Endodermal cell (in vitro differentiated cells): Measurements from ENCODE around the gene RGS6. TPM values are rescaled to one million over a fixed set of nuclear protein-coding genes. Genes with fewer than 3 reads are reported as not detected.

Experiments
- DNase-seq: peaks from one replicate; pipeline ENCODE4 v3.0.0-alpha.2; 2017
- H3K27ac ChIP-seq: 2 replicates; pipeline ENCODE4 v1.5.1; 2013; ENCODE audit warnings: mild to moderate bottlenecking, low read depth, low read length, moderate library complexity
- H3K27me3 ChIP-seq: 2 replicates; pipeline ENCODE4 v1.6.1; 2013; ENCODE audit warnings: mild to moderate bottlenecking, low read length, moderate library complexity; ENCODE audit not compliant: insufficient read depth, control insufficient read depth, poor library complexity, severe bottlenecking
- H3K36me3 ChIP-seq: 2 replicates; pipeline ENCODE4 v1.7.0; 2013; ENCODE audit warnings: mild to moderate bottlenecking, low read length, moderate library complexity; ENCODE audit not compliant: control insufficient read depth, insufficient read depth
- H3K4me1 ChIP-seq: one replicate; pipeline ENCODE4 v1.7.0; 2013; ENCODE audit warnings: low read length; ENCODE audit not compliant: control insufficient read depth, insufficient read depth
- H3K4me3 ChIP-seq: 2 replicates; pipeline ENCODE4 v1.5.1; 2013; ENCODE audit warnings: mild to moderate bottlenecking, low read length, moderate library complexity
- H3K9ac ChIP-seq: 2 replicates; pipeline ENCODE4 v1.6.1; 2013; ENCODE audit warnings: mild to moderate bottlenecking, low read length, moderate library complexity; ENCODE audit not compliant: poor library complexity, severe bottlenecking; ENCODE audit errors: extremely low read depth
- H3K9me3 ChIP-seq: 2 replicates; pipeline ENCODE4 v1.6.1; 2013; ENCODE audit warnings: mild to moderate bottlenecking, low read length, moderate library complexity; ENCODE audit not compliant: control insufficient read depth
- H3K27ac Mint-ChIP-seq: 2 replicates; pipeline ENCODE4 v1.8.0; 2020; ENCODE audit warnings: mixed read lengths
- H3K27me3 Mint-ChIP-seq: 2 replicates; pipeline ENCODE4 v1.8.0; 2021; ENCODE audit warnings: mild to moderate bottlenecking, mixed read lengths; ENCODE audit not compliant: insufficient read depth
- H3K36me3 Mint-ChIP-seq: 2 replicates; pipeline ENCODE4 v1.8.0; 2020; ENCODE audit warnings: low read depth, mixed read lengths
- H3K4me1 Mint-ChIP-seq: 2 replicates; pipeline ENCODE4 v1.8.0; 2020; ENCODE audit warnings: mixed read lengths
- H3K4me3 Mint-ChIP-seq: 2 replicates; pipeline ENCODE4 v1.8.0; 2020; ENCODE audit warnings: mild to moderate bottlenecking, moderate library complexity, mixed read lengths
- H3K9me3 Mint-ChIP-seq: 2 replicates; pipeline ENCODE4 v1.8.0; 2020; ENCODE audit warnings: mild to moderate bottlenecking, mixed read lengths
- WGBS, 2 experiments: methylation state at CpG; one replicate each; pipeline versions ENCODE4 v1.1.5 to v1.1.7; 2013; ENCODE audit warnings: missing lambda C conversion rate in 2 of 2, mixed read lengths in 1 of 2; ENCODE audit not compliant: insufficient coverage in 1 of 2, insufficient read length in 1 of 2; 5-methylcytosine and 5-hydroxymethylcytosine counted together
- total RNA-seq, 2 donors: library from RNA; stranded (reverse); fragmentation: NEBNext Ultra II Directional in 1 of 2; extraction: Animal tissue kit (Norgen Biotek cat#: 25700) in 1 of 2; gene quantifications; 2 replicates in 1 of 2; 3 replicates in 1 of 2; pipeline ENCODE4 v1.2.1, GENCODE V29; 2021
- TF ChIP-seq, protein P1 (sequence below): fragments of 200-600 bp; sonication (generic); conservative IDR thresholded peaks from 2 replicates; pipeline ENCODE4 v1.5.0; 2021; ENCODE audit warnings: antibody characterized with exemption, mild to moderate bottlenecking

Gene RGS6
- total RNA-seq, 2 donors from 2014 or later = 10.1 to 16.3 TPM

DNA sequence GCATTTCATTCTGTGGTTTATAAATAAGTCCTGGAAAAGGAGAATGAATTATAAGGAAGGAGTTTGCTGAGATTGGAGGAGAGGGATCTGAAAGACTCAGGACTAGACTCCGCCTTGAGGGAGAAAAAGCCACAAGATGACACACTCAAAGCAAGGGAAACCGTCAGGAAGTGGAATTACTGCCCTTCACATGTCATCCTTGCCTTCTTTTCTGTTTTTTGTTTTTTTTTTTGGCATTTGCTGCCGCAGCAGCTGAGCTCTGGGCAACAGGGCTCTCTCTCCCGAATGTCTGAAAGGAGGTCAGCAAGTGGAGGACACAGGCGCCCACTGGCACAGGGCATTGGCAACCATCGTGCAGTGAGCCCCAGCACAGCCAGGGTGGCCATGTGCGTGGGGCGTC lies 616.8 kb downstream of the RGS6 start:
- H3K27me3 Mint-ChIP-seq = peaks cover 12% of the 10 kb centered on the region
- TF ChIP-seq, protein P1, sequence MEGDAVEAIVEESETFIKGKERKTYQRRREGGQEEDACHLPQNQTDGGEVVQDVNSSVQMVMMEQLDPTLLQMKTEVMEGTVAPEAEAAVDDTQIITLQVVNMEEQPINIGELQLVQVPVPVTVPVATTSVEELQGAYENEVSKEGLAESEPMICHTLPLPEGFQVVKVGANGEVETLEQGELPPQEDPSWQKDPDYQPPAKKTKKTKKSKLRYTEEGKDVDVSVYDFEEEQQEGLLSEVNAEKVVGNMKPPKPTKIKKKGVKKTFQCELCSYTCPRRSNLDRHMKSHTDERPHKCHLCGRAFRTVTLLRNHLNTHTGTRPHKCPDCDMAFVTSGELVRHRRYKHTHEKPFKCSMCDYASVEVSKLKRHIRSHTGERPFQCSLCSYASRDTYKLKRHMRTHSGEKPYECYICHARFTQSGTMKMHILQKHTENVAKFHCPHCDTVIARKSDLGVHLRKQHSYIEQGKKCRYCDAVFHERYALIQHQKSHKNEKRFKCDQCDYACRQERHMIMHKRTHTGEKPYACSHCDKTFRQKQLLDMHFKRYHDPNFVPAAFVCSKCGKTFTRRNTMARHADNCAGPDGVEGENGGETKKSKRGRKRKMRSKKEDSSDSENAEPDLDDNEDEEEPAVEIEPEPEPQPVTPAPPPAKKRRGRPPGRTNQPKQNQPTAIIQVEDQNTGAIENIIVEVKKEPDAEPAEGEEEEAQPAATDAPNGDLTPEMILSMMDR = no peak
- H3K27ac Mint-ChIP-seq = no peak overlapping the region
- H3K4me1 Mint-ChIP-seq = peaks cover 18% of the 10 kb centered on the region
- Histone ChIP-seq H3K4me1 (no peaks in the 10 kb centered on the region), H3K36me3 (no peaks in the 10 kb centered on the region), H3K27ac (no peak overlapping the region), H3K9me3 (no peaks in the 10 kb centered on the region), H3K27me3 (peaks cover 12% of the 10 kb centered on the region), H3K4me3 (no peak overlapping the region), H3K9ac (no peak overlapping the region)
- H3K9me3 Mint-ChIP-seq = no peaks in the 10 kb centered on the region
- DNase-seq = no peak
- H3K36me3 Mint-ChIP-seq = no peaks in the 10 kb centered on the region
- 91 to 99% methylated on average over 7 to 8 of the region's 8 CpGs for WGBS, 2 experiments
- H3K4me3 Mint-ChIP-seq = no peak overlapping the region

DNA sequence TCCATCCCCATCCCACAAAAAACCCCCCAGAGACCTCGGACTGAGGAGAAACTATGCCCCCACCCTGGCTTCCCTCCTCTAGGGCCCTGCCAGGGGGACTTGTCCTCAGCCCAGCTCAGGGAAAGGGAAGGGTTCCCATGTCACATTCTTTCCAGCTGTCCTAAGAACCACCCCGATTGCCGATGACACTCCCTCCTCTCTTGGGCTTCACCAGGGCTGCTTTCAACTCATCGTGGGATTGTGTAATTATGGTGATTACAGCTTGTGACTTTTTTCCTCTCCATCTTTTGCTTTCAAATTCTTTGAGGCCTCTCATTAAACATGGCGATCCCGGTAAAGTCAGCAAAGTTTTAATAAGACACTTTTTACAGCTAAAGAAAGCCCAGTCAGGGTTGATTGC lies 617.6 kb downstream of the RGS6 start:
- TF ChIP-seq, protein P1 = no peak
- DNase-seq = peak; percentile 36
- no peak overlapping the region for H3K9ac ChIP-seq
- Mint-ChIP-seq H3K9me3 (no peaks in the 10 kb centered on the region), H3K27me3 (peaks cover 16% of the 10 kb centered on the region), H3K27ac (no peak overlapping the region), H3K4me3 (no peak overlapping the region), H3K4me1 (peaks cover 11% of the 10 kb centered on the region), H3K36me3 (no peaks in the 10 kb centered on the region)
- H3K36me3 ChIP-seq = no peaks in the 10 kb centered on the region
- H3K27me3 ChIP-seq = peaks cover 12% of the 10 kb centered on the region
- no peaks in the 10 kb centered on the region for H3K9me3 ChIP-seq
- no peak overlapping the region for H3K4me3 ChIP-seq
- H3K4me1 ChIP-seq = no peaks in the 10 kb centered on the region
- H3K27ac ChIP-seq = no peak overlapping the region
- 91 to 100% methylated on average over 2 to 6 of the region's 6 CpGs for WGBS, 2 experiments

DNA sequence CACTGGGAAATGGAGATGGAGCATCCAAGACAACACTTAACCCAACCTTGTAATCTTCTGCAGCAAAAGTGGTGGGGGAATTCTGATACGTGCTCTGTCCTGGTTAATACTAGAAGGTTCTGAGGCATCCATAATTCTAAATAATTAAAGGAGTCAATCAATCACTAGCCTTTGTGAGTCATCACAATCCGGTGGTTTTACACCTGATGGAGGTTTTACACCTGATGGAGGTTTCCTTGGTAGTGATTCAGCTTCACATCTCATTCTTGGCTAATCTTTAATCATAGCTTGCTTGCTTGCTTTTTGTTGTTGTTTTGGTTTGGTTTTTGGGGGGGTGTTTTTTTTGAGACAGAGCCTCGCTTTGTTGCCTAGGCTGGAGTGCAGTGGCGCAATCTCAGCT lies 618.3 kb downstream of the RGS6 start:
- Histone ChIP-seq H3K9ac (no peak overlapping the region), H3K9me3 (no peaks in the 10 kb centered on the region), H3K27ac (no peak overlapping the region), H3K36me3 (no peaks in the 10 kb centered on the region), H3K4me3 (no peak overlapping the region), H3K27me3 (peaks cover 12% of the 10 kb centered on the region), H3K4me1 (no peaks in the 10 kb centered on the region)
- no peak overlapping the region for H3K27ac Mint-ChIP-seq
- TF ChIP-seq, protein P1 = no peak
- no peak for DNase-seq
- peaks cover 11% of the 10 kb centered on the region for H3K4me1 Mint-ChIP-seq
- no peaks in the 10 kb centered on the region for H3K36me3 Mint-ChIP-seq
- 90 to 100% methylated on average over 2 to 4 of the region's 4 CpGs for WGBS, 2 experiments
- H3K4me3 Mint-ChIP-seq = no peak overlapping the region
- peaks cover 16% of the 10 kb centered on the region for H3K27me3 Mint-ChIP-seq
- H3K9me3 Mint-ChIP-seq = no peaks in the 10 kb centered on the region
